A673 (cell line): ENCODE data around the gene ZNF775. TPM values are rescaled to one million over a fixed set of nuclear protein-coding genes. Genes with fewer than 3 reads are reported as not detected.

Source experiments
- BruUV-seq: library from RNA; stranded (reverse); fragments of 400-500 nt; replicated peaks from 2 replicates; lab custom pipeline; 2021; lab: Mats Ljungman, UMichigan
- CTCF ChIA-PET: fragments of 300-600 bp; sonication (Branson Sonifier 250); formaldehyde crosslinking; loops from one replicate; lab custom pipeline; 2022; ENCODE audit warnings: antibody characterized with exemption; lab: Charles Lee
- POLR2A ChIA-PET: fragments of 300-600 bp; sonication (Branson Sonifier 250); formaldehyde crosslinking; loops from one replicate; lab custom pipeline; 2022; ENCODE audit warnings: antibody characterized with exemption; ENCODE audit not compliant: low non-redundant PET; lab: Charles Lee
- DNase-seq: peaks from one replicate; pipeline ENCODE4 v3.0.0-alpha.2; 2015; ENCODE audit warnings: low spot score
- H3K27ac ChIP-seq: fragments of 200-600 bp; sonication (generic); 2 replicates; pipeline ENCODE4 v1.5.1; 2016; ENCODE audit warnings: mixed run types, low read depth, mild to moderate bottlenecking, mixed read lengths, antibody characterized with exemption, low read length; ENCODE audit not compliant: poor library complexity, severe bottlenecking
- H3K27me3 ChIP-seq: fragments of 200-600 bp; sonication (generic); replicated peaks from 2 replicates; pipeline ENCODE4 v1.6.1; 2017; ENCODE audit warnings: mixed run types, low read depth, mild to moderate bottlenecking, mixed read lengths, antibody characterized with exemption, low read length; ENCODE audit not compliant: insufficient read depth, poor library complexity
- H3K36me3 ChIP-seq: fragments of 200-600 bp; sonication (generic); 2 replicates; pipeline ENCODE4 v1.6.1; 2016; ENCODE audit warnings: mixed run types, mild to moderate bottlenecking, mixed read lengths, antibody characterized with exemption, low read length; ENCODE audit not compliant: insufficient read depth, poor library complexity, severe bottlenecking
- H3K4me1 ChIP-seq: fragments of 200-600 bp; sonication (generic); 2 replicates; pipeline ENCODE4 v1.6.1; 2017; ENCODE audit warnings: mixed run types, mild to moderate bottlenecking, mixed read lengths, antibody characterized with exemption, low read length; ENCODE audit not compliant: insufficient read depth, poor library complexity, severe bottlenecking
- H3K4me3 ChIP-seq: fragments of 200-600 bp; sonication (generic); 2 replicates; pipeline ENCODE4 v1.5.1; 2016; ENCODE audit warnings: low read depth, mixed run types, mild to moderate bottlenecking, mixed read lengths, low read length; ENCODE audit not compliant: poor library complexity, severe bottlenecking
- H3K9me3 ChIP-seq: fragments of 200-600 bp; sonication (generic); 2 replicates; pipeline ENCODE4 v1.6.1; 2016; ENCODE audit warnings: mixed run types, low read depth, mild to moderate bottlenecking, mixed read lengths, antibody characterized with exemption, low read length; ENCODE audit not compliant: poor library complexity, severe bottlenecking
- CTCF ChIP-seq: fragments of 300-800, 200-600 bp; sonication (generic); conservative IDR thresholded peaks from 2 replicates; pipeline ENCODE4 v1.5.1; 2017; ENCODE audit warnings: low read depth, mild to moderate bottlenecking, antibody characterized with exemption, low read length, moderate library complexity, mixed read lengths
- EZH2 ChIP-seq: fragments of 200-600 bp; sonication (generic); IDR thresholded peaks from 2 replicates; pipeline ENCODE4 v1.6.1; 2017; ENCODE audit warnings: borderline replicate concordance, low read depth, mild to moderate bottlenecking, mixed read lengths, antibody characterized with exemption, low read length; ENCODE audit not compliant: poor library complexity, severe bottlenecking
- intact Hi-C: fragments of 100-400 bp; cut with micrococcal nuclease; formaldehyde crosslinking; loops from one replicate; pipeline ENCODE4 v1.10.0; 2022; ENCODE audit not compliant: unreplicated experiment
- total RNA-seq: library from RNA; stranded (reverse); gene quantifications from 2 replicates; pipeline ENCODE4 v1.2.3, GENCODE V29; 2021

ZNF775 gene
- total RNA-seq, 1 experiment from 2014 or later, result 12.1 TPM

- no peak for DNase-seq
- intact Hi-C loops, result no loop called here
- ChIA-PET POLR2A (no interaction called here), CTCF (no interaction called here)
- Histone ChIP-seq H3K27ac (no peak overlapping the region), H3K4me1 (no peaks in the 10 kb centered on the region), H3K27me3 (no peaks in the 10 kb centered on the region), H3K4me3 (no peak overlapping the region), H3K9me3 (no peaks in the 10 kb centered on the region), H3K36me3 (peaks cover 9% of the 10 kb centered on the region)
- BruUV-seq, result no TSS peak
- TF ChIP-seq EZH2 (no peak), CTCF (no peak)
Observed at GRCh38 chr7:150342121-150342408, 37.1 kb upstream of the ZNF775 start.

DNA sequence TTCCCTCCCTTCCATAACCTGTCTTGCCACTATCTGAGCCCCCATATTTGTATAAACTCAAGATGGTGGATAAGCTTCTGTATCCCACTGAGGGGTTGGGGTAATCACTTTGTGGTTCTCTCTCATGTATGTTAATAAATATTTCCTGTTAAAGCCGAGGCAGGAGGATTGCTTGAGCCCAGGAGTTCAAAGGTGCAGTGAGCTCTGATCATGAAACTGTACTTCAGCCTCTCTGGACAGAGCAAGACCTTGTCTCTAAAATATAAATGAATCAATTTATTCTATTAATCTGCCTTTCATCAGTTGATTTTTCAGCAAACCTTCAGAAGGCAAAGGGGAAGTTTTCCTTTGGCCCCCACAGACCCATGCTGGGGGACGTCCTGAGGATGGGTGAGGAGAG lies 35.9 kb upstream of the ZNF775 start:
- Histone ChIP-seq H3K36me3 (no peaks in the 10 kb centered on the region), H3K9me3 (no peaks in the 10 kb centered on the region), H3K27ac (no peak overlapping the region), H3K4me1 (no peaks in the 10 kb centered on the region), H3K27me3 (no peaks in the 10 kb centered on the region), H3K4me3 (no peak overlapping the region)
- DNase-seq, result no peak
- CTCF ChIA-PET, result interaction anchor here (0.6 kb wide), 1 partner anchor 11 kb away, joined by 8 read pairs; no protein-coding TSS in a partner anchor
- TF ChIP-seq EZH2 (no peak), CTCF (no peak)
- no TSS peak for BruUV-seq
- POLR2A ChIA-PET, result no interaction called here
- intact Hi-C loops, result no loop called here

- no peak overlapping the region for H3K4me3 ChIP-seq
- no peaks in the 10 kb centered on the region for H3K4me1 ChIP-seq
- H3K9me3 ChIP-seq, result no peaks in the 10 kb centered on the region
- no peaks in the 10 kb centered on the region for H3K27me3 ChIP-seq
- intact Hi-C loops, result no loop called here
- ChIA-PET CTCF (no interaction called here), POLR2A (no interaction called here)
- H3K36me3 ChIP-seq, result no peaks in the 10 kb centered on the region
- no TSS peak for BruUV-seq
- no peak overlapping the region for H3K27ac ChIP-seq
- no peak for DNase-seq
- no peak for TF ChIP-seq CTCF
- TF ChIP-seq EZH2, result no peak
Observed at GRCh38 chr7:150344299-150344698, 34.8 kb upstream of the ZNF775 start.
